Neural cell (in vitro differentiated cells): Measurements from ENCODE around the gene PANK4.

Source experiments
- EP300 ChIP-seq: fragments of 450-650 bp; conservative IDR thresholded peaks from 2 replicates; pipeline ENCODE4 v1.6.1; 2014; ENCODE audit warnings: antibody characterized with exemption, mild to moderate bottlenecking, moderate library complexity; ENCODE audit not compliant: poor library complexity, severe bottlenecking
- EZH2 ChIP-seq: fragments of 200-600, 300-800 bp; shearing (Covaris generic), sonication (generic); IDR thresholded peaks from 2 replicates; pipeline ENCODE4 v1.6.1; 2014; ENCODE audit warnings: antibody characterized with exemption, low read length, borderline replicate concordance, mild to moderate bottlenecking; ENCODE audit not compliant: insufficient read depth, poor library complexity, severe bottlenecking
- TF ChIP-seq, protein P1 (sequence below): fragments of 450-650 bp; IDR thresholded peaks from 2 replicates; pipeline ENCODE4 v1.5.1; 2014; ENCODE audit warnings: antibody characterized with exemption, mild to moderate bottlenecking, moderate library complexity; ENCODE audit not compliant: poor library complexity, severe bottlenecking

DNA sequence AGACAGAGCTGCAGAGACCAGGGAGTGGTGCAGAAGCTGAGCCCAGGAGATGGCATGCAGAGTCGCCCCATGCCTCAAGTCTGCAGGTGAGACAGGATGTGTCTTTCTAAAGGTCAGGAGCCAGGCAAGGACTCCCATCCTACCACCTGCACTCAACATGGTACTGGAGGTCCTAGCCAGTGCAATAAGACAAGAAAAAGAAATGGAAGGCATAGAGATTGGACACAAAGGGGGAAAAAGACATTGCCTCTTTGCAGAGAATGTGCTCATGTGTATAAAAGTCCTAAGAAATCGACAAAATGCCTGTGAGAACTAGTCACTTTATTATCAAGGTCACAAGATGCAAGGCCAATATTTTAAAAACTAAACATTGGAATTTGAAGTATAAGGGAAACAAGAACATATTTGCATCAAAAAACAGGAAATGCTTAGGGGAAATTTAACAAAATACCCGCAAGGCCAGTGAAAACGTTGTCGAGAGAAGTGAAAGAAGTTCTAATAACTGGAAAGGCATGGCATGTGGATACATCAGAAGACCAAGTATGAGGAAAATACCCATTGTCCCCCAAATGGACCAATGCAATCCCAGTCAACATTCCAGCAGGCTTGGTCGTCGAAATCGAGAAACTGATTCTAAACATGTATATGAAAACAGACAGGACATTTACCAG lies 47.0 kb upstream of the PANK4 start:
- TF ChIP-seq, protein P1, sequence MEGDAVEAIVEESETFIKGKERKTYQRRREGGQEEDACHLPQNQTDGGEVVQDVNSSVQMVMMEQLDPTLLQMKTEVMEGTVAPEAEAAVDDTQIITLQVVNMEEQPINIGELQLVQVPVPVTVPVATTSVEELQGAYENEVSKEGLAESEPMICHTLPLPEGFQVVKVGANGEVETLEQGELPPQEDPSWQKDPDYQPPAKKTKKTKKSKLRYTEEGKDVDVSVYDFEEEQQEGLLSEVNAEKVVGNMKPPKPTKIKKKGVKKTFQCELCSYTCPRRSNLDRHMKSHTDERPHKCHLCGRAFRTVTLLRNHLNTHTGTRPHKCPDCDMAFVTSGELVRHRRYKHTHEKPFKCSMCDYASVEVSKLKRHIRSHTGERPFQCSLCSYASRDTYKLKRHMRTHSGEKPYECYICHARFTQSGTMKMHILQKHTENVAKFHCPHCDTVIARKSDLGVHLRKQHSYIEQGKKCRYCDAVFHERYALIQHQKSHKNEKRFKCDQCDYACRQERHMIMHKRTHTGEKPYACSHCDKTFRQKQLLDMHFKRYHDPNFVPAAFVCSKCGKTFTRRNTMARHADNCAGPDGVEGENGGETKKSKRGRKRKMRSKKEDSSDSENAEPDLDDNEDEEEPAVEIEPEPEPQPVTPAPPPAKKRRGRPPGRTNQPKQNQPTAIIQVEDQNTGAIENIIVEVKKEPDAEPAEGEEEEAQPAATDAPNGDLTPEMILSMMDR, result no peak
- TF ChIP-seq EP300, result no peak
- TF ChIP-seq EZH2, result no peak
